Measurements from ENCODE around the gene BANP.
"Not testable (repeated sequence)": the region's sequence is repeated elsewhere in the genome, so short reads cannot be mapped to it uniquely, and the experiment has no call there.

DNA sequence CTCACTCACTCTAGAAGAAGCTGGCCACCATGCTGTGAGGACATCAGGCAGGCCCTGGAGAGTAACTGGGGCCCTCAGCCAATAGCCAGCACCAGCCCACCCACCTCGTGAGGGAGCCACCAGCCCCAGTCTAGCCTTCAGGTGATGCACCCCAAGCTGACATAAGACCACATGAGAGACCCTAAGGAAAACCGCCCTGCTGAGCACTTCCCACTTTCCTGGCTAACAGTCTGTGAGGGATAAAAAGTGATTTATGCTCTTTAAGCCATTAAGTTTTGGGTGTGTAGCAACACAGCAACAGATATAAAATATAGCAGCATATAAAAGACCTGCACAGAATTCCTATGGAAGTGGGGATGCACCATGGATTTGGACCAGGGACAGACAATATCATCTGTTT, 145.4 kb downstream of the BANP start:
- TF ChIP-seq, protein P1, sequence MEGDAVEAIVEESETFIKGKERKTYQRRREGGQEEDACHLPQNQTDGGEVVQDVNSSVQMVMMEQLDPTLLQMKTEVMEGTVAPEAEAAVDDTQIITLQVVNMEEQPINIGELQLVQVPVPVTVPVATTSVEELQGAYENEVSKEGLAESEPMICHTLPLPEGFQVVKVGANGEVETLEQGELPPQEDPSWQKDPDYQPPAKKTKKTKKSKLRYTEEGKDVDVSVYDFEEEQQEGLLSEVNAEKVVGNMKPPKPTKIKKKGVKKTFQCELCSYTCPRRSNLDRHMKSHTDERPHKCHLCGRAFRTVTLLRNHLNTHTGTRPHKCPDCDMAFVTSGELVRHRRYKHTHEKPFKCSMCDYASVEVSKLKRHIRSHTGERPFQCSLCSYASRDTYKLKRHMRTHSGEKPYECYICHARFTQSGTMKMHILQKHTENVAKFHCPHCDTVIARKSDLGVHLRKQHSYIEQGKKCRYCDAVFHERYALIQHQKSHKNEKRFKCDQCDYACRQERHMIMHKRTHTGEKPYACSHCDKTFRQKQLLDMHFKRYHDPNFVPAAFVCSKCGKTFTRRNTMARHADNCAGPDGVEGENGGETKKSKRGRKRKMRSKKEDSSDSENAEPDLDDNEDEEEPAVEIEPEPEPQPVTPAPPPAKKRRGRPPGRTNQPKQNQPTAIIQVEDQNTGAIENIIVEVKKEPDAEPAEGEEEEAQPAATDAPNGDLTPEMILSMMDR (conservative IDR thresholded peaks at IDR 0.05 in 1 of 2, IDR thresholded peaks at IDR 0.05 in 1 of 2; ENCODE audit: low read depth in 1 of 2, low read length in 2 of 2), result not testable (repeated sequence)
- TF ChIP-seq EZH2 (IDR thresholded peaks at IDR 0.05; ENCODE audit: low read length, missing control alignments), result not testable (repeated sequence)

Measured in fibroblast of lung (primary cell).